D721Med (cell line): ENCODE measurements around the gene SOST.

ENCODE experiments used
- DNase-seq: peaks from one replicate; pipeline ENCODE4 v3.0.0; 2011; ENCODE audit warnings: low spot score; ENCODE audit not compliant: insufficient read length
- FAIRE-seq: peaks from 2 replicates; lab custom pipeline; 2011; peaks lifted over from hg19 to GRCh38; lab: Jason Lieb, UNC
- TF ChIP-seq, protein P1 (sequence below): IDR thresholded peaks from 2 replicates; pipeline ENCODE4 v1.5.1; 2012; ENCODE audit warnings: mild to moderate bottlenecking, control low read depth; ENCODE audit not compliant: insufficient read depth; ENCODE audit errors: missing control alignments

Gene SOST

DNA sequence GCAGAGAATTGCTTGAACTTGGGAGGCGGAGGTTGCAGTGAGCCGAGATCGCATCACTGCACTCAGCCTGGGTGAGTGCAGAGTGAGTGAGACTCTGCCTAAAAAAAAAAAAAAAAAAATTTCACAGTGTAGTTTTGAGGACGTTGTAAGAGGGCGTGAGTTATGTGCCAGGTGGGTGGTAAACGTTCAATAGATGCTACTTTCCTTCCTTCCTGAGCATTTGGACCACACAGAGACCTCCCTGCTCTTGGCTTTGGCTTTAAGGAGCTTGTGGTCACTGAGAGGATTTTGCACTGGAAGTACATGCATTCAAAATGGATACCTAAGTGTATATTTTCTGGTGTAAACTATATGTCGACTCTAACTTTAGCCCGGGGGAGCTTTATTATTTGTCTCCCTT is 30.5 kb downstream of the SOST start:
- TF ChIP-seq, protein P1, sequence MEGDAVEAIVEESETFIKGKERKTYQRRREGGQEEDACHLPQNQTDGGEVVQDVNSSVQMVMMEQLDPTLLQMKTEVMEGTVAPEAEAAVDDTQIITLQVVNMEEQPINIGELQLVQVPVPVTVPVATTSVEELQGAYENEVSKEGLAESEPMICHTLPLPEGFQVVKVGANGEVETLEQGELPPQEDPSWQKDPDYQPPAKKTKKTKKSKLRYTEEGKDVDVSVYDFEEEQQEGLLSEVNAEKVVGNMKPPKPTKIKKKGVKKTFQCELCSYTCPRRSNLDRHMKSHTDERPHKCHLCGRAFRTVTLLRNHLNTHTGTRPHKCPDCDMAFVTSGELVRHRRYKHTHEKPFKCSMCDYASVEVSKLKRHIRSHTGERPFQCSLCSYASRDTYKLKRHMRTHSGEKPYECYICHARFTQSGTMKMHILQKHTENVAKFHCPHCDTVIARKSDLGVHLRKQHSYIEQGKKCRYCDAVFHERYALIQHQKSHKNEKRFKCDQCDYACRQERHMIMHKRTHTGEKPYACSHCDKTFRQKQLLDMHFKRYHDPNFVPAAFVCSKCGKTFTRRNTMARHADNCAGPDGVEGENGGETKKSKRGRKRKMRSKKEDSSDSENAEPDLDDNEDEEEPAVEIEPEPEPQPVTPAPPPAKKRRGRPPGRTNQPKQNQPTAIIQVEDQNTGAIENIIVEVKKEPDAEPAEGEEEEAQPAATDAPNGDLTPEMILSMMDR: no peak
- FAIRE-seq: no peak
- no peak for DNase-seq

DNA sequence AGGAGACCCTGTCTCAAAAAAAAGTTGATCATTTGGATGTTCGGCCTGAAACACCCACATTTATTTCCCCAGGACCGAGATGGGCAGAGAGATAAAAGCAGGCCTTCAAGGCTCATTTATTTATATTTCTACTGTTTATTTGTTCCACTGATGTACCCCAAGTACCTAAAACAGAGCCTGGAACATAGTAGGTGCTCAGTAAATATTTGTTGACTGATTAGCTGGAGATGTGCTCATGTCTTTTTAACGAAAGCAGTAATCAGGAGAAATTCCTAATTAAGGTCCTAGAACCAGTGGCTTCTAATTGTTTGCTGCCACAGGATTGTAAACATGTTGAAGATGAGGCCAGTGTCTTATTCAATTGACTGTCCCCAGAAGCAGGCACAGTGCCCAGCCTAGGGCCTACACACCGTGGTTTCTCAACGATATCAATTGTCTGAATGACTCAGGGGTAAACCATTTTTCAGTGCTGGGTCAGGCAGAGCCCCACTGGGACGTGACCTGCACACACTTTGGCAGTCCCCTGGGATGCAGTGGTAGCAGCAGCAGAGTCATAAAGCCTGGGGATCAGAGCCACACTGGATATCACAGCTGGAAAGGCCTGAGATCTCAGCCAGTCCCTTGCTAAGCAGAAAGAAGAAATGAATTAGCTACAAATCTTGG is 34.8 kb downstream of the SOST start:
- FAIRE-seq (no peak), DNase-seq (no peak)
- TF ChIP-seq, protein P1: no peak

DNA sequence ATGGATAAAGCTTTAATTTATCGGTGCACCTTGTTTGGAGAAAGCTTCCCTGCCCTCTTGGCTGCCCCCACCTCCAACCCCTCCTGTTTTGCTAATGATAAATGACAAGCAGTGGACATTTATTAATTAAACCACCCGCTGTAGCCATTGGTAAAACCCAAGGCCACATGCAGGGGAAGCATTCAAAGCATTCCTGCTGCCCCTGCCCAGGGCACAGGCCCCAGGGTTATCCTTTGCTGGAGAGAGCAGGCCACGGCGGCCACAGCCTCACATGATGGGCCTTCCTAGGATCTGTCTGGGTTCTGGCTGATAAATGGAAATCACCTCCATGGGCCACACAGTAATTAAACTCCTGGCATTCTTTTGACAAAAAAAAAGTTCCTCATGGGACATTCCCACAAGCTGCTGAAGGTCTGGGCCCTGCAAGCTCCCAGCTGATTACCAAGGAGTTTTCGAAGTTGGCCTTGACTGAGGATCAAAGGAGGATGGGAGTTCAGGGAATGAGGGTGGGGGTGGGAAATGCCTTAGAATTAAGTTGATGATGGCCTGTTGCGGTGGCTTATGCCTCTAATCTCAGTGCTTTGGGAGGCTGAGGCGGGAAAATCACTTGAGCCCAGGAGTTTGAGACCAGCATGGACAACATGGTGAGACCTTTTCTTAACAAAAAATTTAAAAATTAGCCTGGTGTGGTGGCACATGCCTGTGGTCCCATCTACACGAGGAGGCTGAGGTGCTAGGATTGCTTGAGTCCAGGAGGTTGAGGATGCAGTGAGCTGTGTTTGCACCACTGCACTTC is 35.5 kb downstream of the SOST start:
- FAIRE-seq: no peak

DNA sequence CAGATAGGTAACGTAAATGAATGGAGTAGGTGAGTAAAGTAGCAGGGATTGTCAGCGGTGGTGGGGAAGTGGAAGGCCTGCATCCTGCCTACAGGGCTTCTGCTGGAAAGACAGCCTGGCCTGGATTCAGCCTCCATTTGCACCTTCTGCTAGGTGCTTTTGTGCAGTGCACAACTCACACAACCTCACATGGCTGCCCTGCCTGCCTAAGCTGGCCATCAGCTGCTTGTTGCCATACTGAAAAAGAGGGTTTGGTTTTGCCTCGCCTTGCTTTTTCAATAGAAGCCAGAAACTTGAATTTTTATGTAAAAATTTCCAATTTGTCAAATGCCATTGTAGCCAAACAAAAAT is 36.3 kb downstream of the SOST start:
- no peak for DNase-seq
- no peak for FAIRE-seq
- TF ChIP-seq, protein P1: no peak

More for the DNA sequence above, 35.5 kb downstream of the SOST start:
- DNase-seq: no peak
- TF ChIP-seq, protein P1: no peak

DNA sequence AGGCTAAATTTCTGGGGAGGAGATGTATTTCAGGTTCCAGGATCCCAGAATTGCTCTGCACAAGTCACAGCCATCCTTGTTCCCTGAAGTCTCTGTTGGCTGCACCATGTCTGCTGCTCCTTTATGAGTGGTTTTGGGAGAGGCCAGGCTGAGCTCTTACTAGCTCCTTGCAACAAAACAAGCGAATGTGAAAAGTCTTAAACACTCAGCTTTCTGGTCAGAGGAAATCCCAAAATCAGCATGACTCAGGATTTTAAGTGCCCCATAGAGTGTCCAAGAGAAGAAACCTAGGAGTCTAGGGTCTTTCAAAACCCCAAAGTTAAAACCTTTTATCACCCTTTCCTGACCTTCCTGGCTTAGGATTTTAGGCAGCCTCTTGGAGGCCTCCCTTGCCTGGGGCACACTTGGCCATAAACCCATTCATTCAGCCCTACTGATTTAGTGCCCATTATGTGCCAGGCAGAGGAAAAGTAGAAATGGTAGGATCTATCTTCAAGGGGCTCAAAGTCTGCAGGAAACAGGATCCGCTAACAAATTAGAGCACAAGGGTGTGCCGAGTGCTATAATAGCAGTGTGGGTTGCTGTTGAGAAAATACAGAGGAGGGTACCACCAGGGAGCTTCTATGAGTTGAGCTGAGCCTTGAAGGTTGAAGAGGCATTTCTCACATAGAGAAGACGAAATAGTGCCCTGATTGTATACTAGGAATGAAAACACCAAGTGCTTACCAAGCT is 36.9 kb downstream of the SOST start:
- FAIRE-seq: no peak
- TF ChIP-seq, protein P1: no peak
- DNase-seq: no peak

DNA sequence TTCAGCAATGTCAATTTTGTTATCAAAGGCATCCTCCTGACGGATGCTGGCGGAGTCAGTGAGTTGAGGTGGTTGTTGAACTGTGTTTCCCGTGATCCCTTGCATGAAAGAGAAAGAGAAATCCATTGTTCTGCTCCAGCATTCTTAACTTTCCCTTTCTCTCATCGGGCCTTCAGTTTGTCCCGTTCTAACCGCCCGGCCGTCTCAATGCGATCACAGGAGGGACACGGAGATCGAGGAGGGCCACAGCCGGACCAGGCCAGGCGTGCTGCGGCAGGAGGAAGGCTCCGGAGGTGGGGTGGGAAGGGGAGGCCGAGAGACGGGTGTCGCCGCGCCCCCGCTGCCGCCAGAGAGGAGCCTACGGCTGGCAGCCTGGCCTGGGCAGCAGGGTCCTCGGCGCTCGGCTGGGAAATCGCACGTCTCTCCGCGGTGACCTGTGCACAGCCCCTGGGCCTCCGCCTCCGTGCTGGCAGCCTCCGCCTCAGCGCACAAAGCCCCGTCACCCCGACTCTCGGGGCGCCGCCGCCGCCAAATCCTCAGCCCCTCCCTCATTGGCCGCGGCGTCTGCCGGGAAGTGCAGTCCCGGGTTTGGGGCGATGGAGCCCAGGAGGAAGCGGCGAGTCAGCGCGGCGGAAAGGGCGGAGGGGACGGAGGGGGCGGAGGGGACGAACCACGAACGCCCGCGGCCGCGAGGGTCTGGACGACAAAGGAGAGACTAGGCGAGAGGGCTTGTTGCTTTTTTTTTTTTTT is 38.1 kb downstream of the SOST start:
- FAIRE-seq (no peak), DNase-seq (no peak)
- TF ChIP-seq, protein P1: no peak
